NCI-H146 treated with DMSO at 0.1 percent for 48 hours (cell line): ENCODE data around the gene NT5C3B.
"Not testable (repeated sequence)": the region's sequence is repeated elsewhere in the genome, so short reads cannot be mapped to it uniquely, and the experiment has no call there.

ENCODE experiments used
- DNase-seq: peaks from one replicate; lab custom pipeline; 2025; ENCODE audit not compliant: unreplicated experiment; lab: John Stamatoyannopoulos, UW

NT5C3B gene

GRCh38 chr17:41835800-41836549, at the start of gene NT5C3B:
Gene NT5C3B (minus strand): TSS chr17:41836232. CDS start chr17:41836193, 39 bp downstream.
- DNase-seq = peak; percentile 3

- no peak for DNase-seq
These were observed 49.7 kb upstream of the NT5C3B start for GRCh38 chr17:41885733-41886132.

- DNase-seq = no peak
These were observed 46.7 kb upstream of the NT5C3B start for GRCh38 chr17:41882756-41883155.

- no peak for DNase-seq
These were observed 44.1 kb upstream of the NT5C3B start for GRCh38 chr17:41880130-41880529.

GRCh38 chr17:41874293-41874670, 38.2 kb upstream of the NT5C3B start:
- DNase-seq = not testable (repeated sequence)

DNA sequence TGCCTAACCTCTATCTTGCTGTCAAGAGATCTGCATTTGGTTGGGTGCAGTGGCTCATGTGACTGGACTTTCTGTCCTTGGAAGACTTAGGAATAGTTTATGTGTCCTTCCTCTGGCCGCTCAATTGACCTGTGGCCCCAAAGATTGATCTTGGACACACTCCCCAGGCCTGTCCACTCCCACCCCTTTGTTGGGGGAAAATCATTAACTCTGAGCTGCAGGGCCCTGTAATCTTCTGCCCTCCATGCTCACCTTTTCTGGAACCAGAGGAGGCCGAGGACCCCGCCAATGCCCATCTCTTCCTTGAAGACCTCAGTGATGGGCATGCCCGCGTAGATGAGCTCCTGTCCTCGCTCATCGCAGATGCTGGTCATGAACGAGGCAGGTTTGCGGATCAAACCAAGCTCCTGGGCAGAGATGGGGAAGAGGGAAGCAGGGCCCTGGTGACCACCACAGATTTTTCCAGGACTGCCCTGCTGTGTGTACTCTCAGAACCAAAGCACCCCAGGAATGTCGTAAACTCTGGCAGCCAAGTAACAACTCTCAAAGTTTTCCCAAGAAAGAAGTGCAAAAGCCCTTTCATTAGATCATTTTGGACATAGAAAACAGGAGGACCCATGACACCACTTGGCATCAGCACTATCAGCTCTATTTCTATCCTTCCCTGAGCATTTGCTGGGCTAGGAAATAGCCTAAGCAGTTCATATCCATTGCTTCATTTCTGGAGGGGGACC, 37.7 kb upstream of the NT5C3B start:
- DNase-seq = no peak

DNA sequence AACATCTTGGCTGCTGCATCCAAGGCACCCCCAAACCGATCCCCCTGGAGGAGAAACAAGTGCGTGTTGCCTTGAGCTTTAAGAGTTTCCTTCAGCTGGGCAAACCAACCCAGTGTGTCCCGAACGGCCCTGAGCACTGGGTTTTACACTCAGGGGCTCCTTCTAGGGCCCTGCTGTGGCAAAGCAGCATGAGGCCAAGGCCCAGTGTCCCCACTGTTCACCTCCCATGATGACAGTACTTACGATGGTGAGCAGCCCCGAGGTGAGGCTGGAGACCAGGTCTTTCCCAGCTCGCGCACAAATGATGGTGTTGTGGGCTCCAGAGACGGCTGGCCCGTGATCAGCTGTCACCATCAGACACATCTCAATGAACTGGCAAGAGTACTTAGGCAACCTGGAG, 35.8 kb upstream of the NT5C3B start:
- no peak for DNase-seq

DNA sequence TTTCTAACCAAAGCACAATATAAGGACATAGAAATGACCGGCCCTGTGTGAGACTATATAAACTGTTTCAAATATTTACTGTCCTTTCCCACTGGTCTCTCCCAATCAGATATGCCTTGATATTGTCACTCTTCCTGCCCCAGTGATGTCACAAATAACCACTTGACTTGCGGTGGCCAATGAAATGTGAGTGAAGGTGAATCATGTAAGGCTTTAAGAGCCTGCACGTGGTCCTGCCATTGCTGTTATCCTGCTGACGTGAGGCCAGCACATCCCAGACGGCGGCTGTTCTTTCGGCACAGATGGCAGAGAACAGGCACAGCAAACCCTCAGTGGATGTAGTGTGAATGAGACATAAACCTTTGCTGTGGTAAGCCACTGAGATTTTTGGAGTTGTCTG, 34.6 kb upstream of the NT5C3B start:
- no peak for DNase-seq

DNA sequence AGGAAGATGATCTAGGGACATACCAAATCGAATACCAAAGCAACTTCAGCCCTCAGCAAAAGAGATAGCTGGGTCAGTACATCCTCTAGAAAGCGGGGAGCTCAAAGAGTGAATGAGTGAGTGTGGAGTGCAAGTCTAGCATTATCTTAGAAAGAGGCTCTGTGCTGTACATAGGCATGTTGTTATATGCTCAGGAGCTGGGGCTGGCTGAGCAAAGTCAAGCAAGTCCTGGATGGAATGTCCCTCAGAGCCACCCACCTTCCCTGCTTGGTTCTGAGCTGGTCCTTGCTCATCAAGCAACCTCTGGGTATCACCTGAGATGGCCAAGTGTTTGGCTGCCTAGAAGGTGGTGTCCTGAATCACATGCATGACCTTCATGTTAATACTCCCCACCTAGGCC, 34.1 kb upstream of the NT5C3B start:
- no peak for DNase-seq

- DNase-seq = no peak
These were observed 33.4 kb upstream of the NT5C3B start for GRCh38 chr17:41869426-41869825.

GRCh38 chr17:41868568-41868967, 32.5 kb upstream of the NT5C3B start:
- DNase-seq = no peak

- no peak for DNase-seq
These were observed 29.5 kb upstream of the NT5C3B start for GRCh38 chr17:41865596-41865893.

GRCh38 chr17:41864836-41865595, 29.0 kb upstream of the NT5C3B start, which contains the start of gene KLHL11:
Gene KLHL11 (minus strand): TSS chr17:41865423. CDS start chr17:41865370, 53 bp downstream.
- DNase-seq = peak; percentile 84

- DNase-seq = peak; percentile 17
These were observed 28.4 kb upstream of the NT5C3B start for GRCh38 chr17:41864498-41864835.

DNA sequence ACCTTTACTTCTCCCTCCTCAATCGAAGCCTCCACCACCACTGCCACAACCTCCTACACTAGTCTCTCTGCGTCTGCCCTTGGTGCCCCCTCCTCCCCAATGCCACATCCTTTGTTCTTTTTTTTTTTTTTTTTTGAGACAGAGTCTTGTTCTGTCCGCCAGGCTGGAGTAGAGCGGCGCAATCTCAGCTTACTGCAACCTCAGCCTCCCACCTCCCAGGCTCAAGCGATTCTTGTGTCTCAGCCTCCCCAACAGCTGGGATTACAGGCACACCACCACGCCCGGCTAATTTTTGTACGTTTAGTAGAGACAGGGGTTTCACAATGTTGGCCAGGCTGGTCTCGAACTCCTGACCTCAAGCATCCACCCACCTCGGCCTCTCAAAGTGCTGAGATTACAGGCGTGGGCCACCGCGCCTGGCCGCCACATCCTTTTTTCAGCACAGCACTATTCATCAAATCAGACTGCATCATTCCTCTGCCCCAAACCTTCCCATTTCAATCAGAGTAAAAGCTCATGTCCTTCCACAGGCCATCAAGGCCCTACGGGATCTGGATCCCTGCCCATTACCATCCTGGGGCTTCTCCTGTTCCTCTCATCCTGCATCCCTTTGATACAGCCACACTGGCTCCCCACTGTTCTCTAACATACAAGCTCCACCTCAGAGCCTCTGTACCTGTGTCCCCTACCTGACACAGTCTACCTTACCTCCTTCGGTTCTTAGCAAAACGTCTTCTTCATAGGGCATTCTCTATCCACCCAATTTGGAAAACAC, 27.2 kb upstream of the NT5C3B start:
- no peak for DNase-seq

DNA sequence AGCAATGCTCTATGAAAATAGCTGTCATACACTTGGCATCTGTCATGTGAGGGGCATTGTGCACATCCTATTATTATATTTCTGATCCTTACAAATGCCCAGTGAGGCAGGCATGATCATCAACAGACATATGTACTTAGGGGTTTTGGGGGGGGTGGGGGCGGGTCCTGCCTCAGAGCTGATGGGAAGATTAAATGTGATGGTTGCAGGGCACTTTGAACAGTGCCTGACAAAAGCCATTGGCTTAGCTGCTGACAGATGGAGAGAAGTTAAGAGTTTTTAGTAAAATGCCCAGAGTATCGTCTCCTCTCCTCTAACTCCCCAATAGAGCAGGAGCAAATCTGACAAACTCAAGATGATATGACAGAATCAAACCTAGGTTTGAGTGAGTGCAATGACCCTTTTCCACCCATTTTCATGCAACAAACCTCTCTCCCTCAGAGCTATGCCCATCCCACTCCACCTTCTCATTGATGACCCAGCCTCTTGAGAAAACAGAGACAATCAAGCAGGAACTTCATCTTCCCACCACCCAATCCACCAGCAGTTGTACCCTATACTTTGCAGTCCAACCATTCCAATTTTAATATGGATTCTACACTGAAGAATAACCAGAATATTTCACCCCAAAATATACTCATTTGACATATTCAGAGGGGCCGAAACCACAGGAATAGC, 24.4 kb upstream of the NT5C3B start:
- DNase-seq = no peak

GRCh38 chr17:41851382-41851781, 15.3 kb upstream of the NT5C3B start:
- not testable (repeated sequence) for DNase-seq

DNA sequence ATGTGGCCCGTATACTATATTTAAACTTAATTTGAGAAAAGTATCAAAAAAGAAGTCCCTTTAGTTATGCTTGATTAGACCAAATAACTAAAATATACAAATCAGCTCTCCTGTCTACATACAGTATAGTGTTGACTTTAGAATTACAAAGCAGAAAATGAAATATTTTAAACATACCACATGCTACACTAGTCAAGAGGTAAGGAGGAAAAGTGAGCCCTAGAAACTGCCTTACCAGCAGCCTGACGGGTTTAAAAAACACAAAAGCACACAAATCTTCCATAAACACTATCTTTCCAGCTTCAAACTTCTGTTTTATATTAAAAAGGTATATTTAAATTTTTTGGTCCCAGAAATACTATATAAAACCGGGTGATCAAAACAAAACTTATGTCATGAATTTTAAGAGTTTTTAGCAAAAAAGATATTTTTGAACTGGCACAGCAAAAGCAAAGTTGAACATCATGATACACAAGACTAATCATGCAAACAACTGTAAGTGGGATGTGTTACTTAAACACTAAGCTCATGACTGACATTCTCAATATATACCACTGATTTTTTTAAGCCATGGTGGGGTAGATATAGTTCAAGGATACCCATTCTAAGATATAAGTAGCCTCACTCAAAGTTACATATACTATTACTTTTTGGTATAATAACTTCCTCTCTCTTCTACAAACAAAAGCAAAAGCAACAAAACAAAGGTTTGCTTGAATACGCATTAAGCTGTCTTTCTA, 13.4 kb upstream of the NT5C3B start:
- no peak for DNase-seq

DNA sequence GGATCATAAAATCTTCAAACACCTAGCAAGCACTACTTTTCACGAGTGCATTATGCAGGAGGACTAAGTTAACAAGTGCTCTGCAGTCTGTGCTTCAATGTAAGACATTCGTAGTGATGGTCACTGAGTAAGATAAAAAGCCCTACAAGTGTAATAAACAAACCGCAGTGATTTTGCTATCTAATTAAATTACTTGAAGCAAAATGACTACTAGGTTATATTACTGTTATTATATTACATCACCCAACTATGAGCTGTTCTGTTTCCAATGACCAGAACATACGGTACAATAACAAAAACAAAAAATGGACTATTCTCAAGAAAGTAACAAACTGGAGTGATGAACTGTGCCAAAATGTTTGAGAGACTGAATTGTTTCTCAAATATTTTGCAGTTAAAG, 12.8 kb upstream of the NT5C3B start:
- no peak for DNase-seq

GRCh38 chr17:41844971-41845370, 8.9 kb upstream of the NT5C3B start:
- DNase-seq = no peak
